ENCODE measurements around the gene HSPG2. TPM values are rescaled to one million over a fixed set of nuclear protein-coding genes. Genes with fewer than 3 reads are reported as not detected.

HSPG2 gene
- total RNA-seq, 1 experiment from 2014 or later: 171 TPM

- no peak for ATAC-seq
- peaks cover 2% of the 10 kb centered on the region; the same call in 1 of the 2 replicates for H3K36me3 ChIP-seq (ENCODE audit: control insufficient read depth, insufficient read depth, low read length)
- H3K4me1 ChIP-seq (ENCODE audit: control insufficient read depth, insufficient read depth, low read length): no peaks in the 10 kb centered on the region
- CTCF ChIA-PET: no interaction called here
- in situ Hi-C loops (cut with HindIII; ENCODE audit: low pct_unique_long_range_greater_than_20kb, low sequenced_read_pairs): no loop called here
- H3K4me3 ChIP-seq (ENCODE audit: low read depth in 2 of 2, low read length in 2 of 2): no peak overlapping the region
- intact Hi-C loops (cut with micrococcal nuclease; ENCODE audit: unreplicated experiment): no loop called here
- no peaks in the 10 kb centered on the region for H3K9me3 ChIP-seq (ENCODE audit: control insufficient read depth, insufficient read depth, low read depth, low read length)
- no peak overlapping the region for H3K27ac ChIP-seq (ENCODE audit: low read length)
- no TSS peak for BruUV-seq (replicated peaks)
- no peaks in the 10 kb centered on the region for H3K27me3 ChIP-seq (ENCODE audit: control insufficient read depth, insufficient read depth, low read length)
- no peak for DNase-seq (ENCODE audit: low read depth, low spot score)
- TF ChIP-seq SIN3A (IDR thresholded peaks at IDR 0.05; ENCODE audit: borderline replicate concordance, insufficient read depth, low read depth, low read length): no peak
- no peak for TF ChIP-seq TCF7L2 (IDR thresholded peaks at IDR 0.05; ENCODE audit: low read depth, low read length)
- no peak for TF ChIP-seq POLR2AphosphoS5 (IDR thresholded peaks at IDR 0.05; ENCODE audit: low read depth, low read length)
- TF ChIP-seq REST (IDR thresholded peaks at IDR 0.05; ENCODE audit: insufficient read depth in 1 of 2, low read depth in 2 of 2, low read length in 1 of 2): no peak
- TF ChIP-seq CTCF (IDR thresholded peaks at IDR 0.05): no peak
- POLR2A ChIA-PET: no interaction called here
Measured at GRCh38 chr1:21878009-21878773, 58.9 kb downstream of the HSPG2 start.

- no peaks in the 10 kb centered on the region for H3K27me3 ChIP-seq (ENCODE audit: control insufficient read depth, insufficient read depth, low read length)
- ChIA-PET POLR2A (interaction anchor here (0.7 kb wide), 1 partner anchor 10 kb away, joined by 13 read pairs; no protein-coding TSS in a partner anchor), CTCF (no interaction called here)
- H3K4me3 ChIP-seq (ENCODE audit: low read depth in 2 of 2, low read length in 2 of 2): no peak overlapping the region
- H3K27ac ChIP-seq (ENCODE audit: low read length): no peak overlapping the region
- BruUV-seq (replicated peaks): no TSS peak
- peaks cover 2% of the 10 kb centered on the region; the same call in 1 of the 2 replicates for H3K36me3 ChIP-seq (ENCODE audit: control insufficient read depth, insufficient read depth, low read length)
- in situ Hi-C loops (cut with HindIII; ENCODE audit: low pct_unique_long_range_greater_than_20kb, low sequenced_read_pairs) (no loop called here), intact Hi-C loops (cut with micrococcal nuclease; ENCODE audit: unreplicated experiment) (no loop called here)
- DNase-seq (ENCODE audit: low read depth, low spot score) (no peak), ATAC-seq (no peak)
- H3K4me1 ChIP-seq (ENCODE audit: control insufficient read depth, insufficient read depth, low read length): no peaks in the 10 kb centered on the region; the same call in 1 of the 2 replicates
- no peak for TF ChIP-seq REST (IDR thresholded peaks at IDR 0.05; ENCODE audit: insufficient read depth in 1 of 2, low read depth in 2 of 2, low read length in 1 of 2)
- TF ChIP-seq SIN3A (IDR thresholded peaks at IDR 0.05; ENCODE audit: borderline replicate concordance, insufficient read depth, low read depth, low read length): no peak
- TF ChIP-seq TCF7L2 (IDR thresholded peaks at IDR 0.05; ENCODE audit: low read depth, low read length): no peak
- no peak for TF ChIP-seq CTCF (IDR thresholded peaks at IDR 0.05)
- TF ChIP-seq POLR2AphosphoS5 (IDR thresholded peaks at IDR 0.05; ENCODE audit: low read depth, low read length): no peak
- H3K9me3 ChIP-seq (ENCODE audit: control insufficient read depth, insufficient read depth, low read depth, low read length): no peaks in the 10 kb centered on the region
Measured at GRCh38 chr1:21876267-21876666, 60.8 kb downstream of the HSPG2 start.

All from Panc1 (cell line).